K562 (cell line): ENCODE results near the gene ARHGEF26. TPM values are rescaled to one million over a fixed set of nuclear protein-coding genes. Genes with fewer than 3 reads are reported as not detected.

Experiments
- ATAC-seq: fragments of 200-7000 bp; cut with Tn5 transposase; 3 replicates; pipeline ENCODE4 v1.9.1; 2020; ENCODE audit warnings: moderate library complexity
- BruUV-seq: library from RNA; stranded (reverse); fragments of 400-500 nt; replicated peaks from 2 replicates; lab custom pipeline; 2021; lab: Mats Ljungman, UMichigan
- CTCF ChIA-PET: fragments of 300-600 bp; formaldehyde crosslinking; extraction: SDS; loops from one replicate; lab custom pipeline; 2021; ENCODE audit warnings: low intra/inter-chr PET ratio; lab: Yijun Ruan, JAX
- POLR2A ChIA-PET: fragments of 300-600, 350-650 bp; sonication (Branson Sonifier 250); formaldehyde crosslinking; extraction: SDS; loops from one replicate; lab custom pipeline; 2021; ENCODE audit warnings: antibody characterized with exemption, inconsistent platforms; lab: Yijun Ruan, JAX
- DNase-seq, 4 experiments: peaks; one replicate each; pipeline versions ENCODE4 v3.0.0 to v3.0.0-alpha.2; 2011 to 2018; ENCODE audit warnings: low spot score in 3 of 4, mixed read lengths in 3 of 4; ENCODE audit errors: extremely low read depth in 1 of 4
- FAIRE-seq: peaks from 2 replicates; lab custom pipeline; 2011; peaks lifted over from hg19 to GRCh38; lab: Jason Lieb, UNC
- H2AFZ ChIP-seq: 2 replicates; pipeline ENCODE4 v1.6.0; 2011; ENCODE audit warnings: low read depth, low read length, control low read depth, inconsistent platforms
- H3K27ac ChIP-seq: fragments of 200-600 bp; 3 replicates; pipeline ENCODE4 v1.8.0; 2011; ENCODE audit warnings: low read depth, mild to moderate bottlenecking, control low read depth, inconsistent platforms, low read length, moderate library complexity, mixed read lengths; ENCODE audit errors: extremely low read depth
- H3K27me3 ChIP-seq, 2 experiments: fragments of 300-600 bp in 1 of 2; 2 replicates in 1 of 2; 3 replicates in 1 of 2; pipeline versions ENCODE4 v1.6.0 to v1.8.0; 2011; ENCODE audit warnings: inconsistent platforms in 2 of 2, low read length in 2 of 2, mild to moderate bottlenecking in 1 of 2, mixed read lengths in 1 of 2, moderate library complexity in 1 of 2; ENCODE audit not compliant: control insufficient read depth in 2 of 2, insufficient read depth in 2 of 2
- H3K36me3 ChIP-seq: fragments of 300-600 bp; 3 replicates; pipeline ENCODE4 v1.8.0; 2011; ENCODE audit warnings: mild to moderate bottlenecking, low read length, inconsistent platforms; ENCODE audit not compliant: control insufficient read depth, insufficient read depth
- H3K4me1 ChIP-seq, 2 experiments: fragments of 200-600 bp in 1 of 2; replicated peaks in 1 of 2; 2 replicates in 1 of 2; 3 replicates in 1 of 2; pipeline versions ENCODE4 v1.5.1 to v1.8.0; 2011; ENCODE audit warnings: inconsistent platforms in 2 of 2, low read length in 2 of 2, mild to moderate bottlenecking in 1 of 2, mixed read lengths in 1 of 2, moderate library complexity in 1 of 2; ENCODE audit not compliant: control insufficient read depth in 2 of 2, insufficient read depth in 2 of 2
- H3K4me2 ChIP-seq: 2 replicates; pipeline ENCODE4 v1.6.1; 2011; ENCODE audit warnings: low read length, control low read depth, inconsistent platforms, mixed read lengths; ENCODE audit not compliant: insufficient read depth
- H3K4me3 ChIP-seq: fragments of 200-600 bp; sonication (generic), shearing (Covaris generic); 2 replicates; pipeline ENCODE4 v1.5.1; 2016; ENCODE audit warnings: control low read depth, inconsistent platforms
- H3K79me2 ChIP-seq: fragments of 200-600 bp; 3 replicates; pipeline ENCODE4 v1.8.0; 2011; ENCODE audit warnings: low read length, inconsistent platforms; ENCODE audit not compliant: control insufficient read depth, insufficient read depth
- H3K9ac ChIP-seq, 2 experiments: 2 replicates each; pipeline versions ENCODE4 v1.6.0 to v1.6.1; 2011; ENCODE audit warnings: low read depth in 2 of 2, low read length in 2 of 2, control low read depth in 1 of 2, inconsistent platforms in 1 of 2, mild to moderate bottlenecking in 1 of 2, mixed read lengths in 1 of 2; ENCODE audit not compliant: insufficient read depth in 1 of 2
- H3K9me1 ChIP-seq: one replicate; pipeline ENCODE4 v1.6.0; 2011; ENCODE audit warnings: inconsistent platforms, mild to moderate bottlenecking, low read length, moderate library complexity; ENCODE audit not compliant: control insufficient read depth, insufficient read depth
- H3K9me3 ChIP-seq: replicated peaks from 2 replicates; pipeline ENCODE4 v1.5.1; 2011; ENCODE audit warnings: low read depth, low read length, inconsistent platforms; ENCODE audit not compliant: control insufficient read depth, insufficient read depth
- H4K20me1 ChIP-seq: replicated peaks from 2 replicates; pipeline ENCODE4 v1.6.1; 2011; ENCODE audit warnings: low read length, inconsistent platforms, mixed read lengths; ENCODE audit not compliant: control insufficient read depth, insufficient read depth
- NBN ChIP-seq: fragments of 450-650 bp; IDR thresholded peaks from 2 replicates; pipeline ENCODE4 v1.6.1; 2016; ENCODE audit warnings: low read depth, mild to moderate bottlenecking
- NFYB ChIP-seq: IDR thresholded peaks from 2 replicates; pipeline ENCODE4 v1.6.1; 2011; ENCODE audit warnings: mild to moderate bottlenecking, moderate library complexity; ENCODE audit not compliant: insufficient read length; ENCODE audit errors: extremely low read depth
- TAL1 ChIP-seq: fragments of 450-650 bp; IDR thresholded peaks from 2 replicates; pipeline ENCODE4 v1.6.1; 2016; ENCODE audit warnings: mild to moderate bottlenecking
- TSC22D4 ChIP-seq: fragments of 450-650 bp; IDR thresholded peaks from 2 replicates; pipeline ENCODE4 v1.6.1; 2016; ENCODE audit warnings: missing genetic modification characterization, missing biosample characterization, control low read depth
- ZC3H11A ChIP-seq: IDR thresholded peaks from 2 replicates; pipeline ENCODE4 v1.6.1; 2012; ENCODE audit warnings: low read depth, low read length, improper control_type of control experiment
- ZNF444 ChIP-seq: fragments of 250-450 bp; sonication (Bioruptor Pico); IDR thresholded peaks from 2 replicates; pipeline ENCODE4 v1.4.0; 2020; ENCODE audit warnings: mild to moderate bottlenecking, moderate library complexity
- WGBS: fragments of 100-300 bp; shearing (Covaris generic); methylation state at CpG from one replicate; pipeline ENCODE4 v1.1.6; 2016; ENCODE audit warnings: low coverage, mixed read lengths; ENCODE audit not compliant: insufficient coverage; ENCODE audit errors: missing lambda C conversion rate; 5-methylcytosine and 5-hydroxymethylcytosine counted together
- in situ Hi-C: fragments of 300-500 bp; cut with MboI; formaldehyde crosslinking; loops from 4 replicates; pipeline ENCODE4 v1.15.0; 2018; ENCODE audit warnings: inconsistent platforms, mixed read lengths
- intact Hi-C: fragments of 100-400 bp; cut with micrococcal nuclease; formaldehyde crosslinking; loops from 2 replicates; pipeline ENCODE4 v1.14.2; 2022
- polyA plus RNA-seq, 8 experiments: library from polyadenylated mRNA; depleted of rRNA in 4 of 8; stranded (reverse) in 5 of 8; unstranded in 3 of 8; fragments of >200 nt; fragmentation: Nextera tagmentation in 2 of 8; fragmentation: Illumina TruSeq in 1 of 8; extraction: Ambion mirVana in 2 of 8; extraction: Trizol in 1 of 8; gene quantifications; 2 replicates each; pipeline versions ENCODE4 v1.2.1 to v1.2.3, GENCODE V29; 2011 to 2014; ENCODE audit warnings: inconsistent platforms in 1 of 8, missing spikeins in 1 of 8
- total RNA-seq, 7 experiments: library from RNA; depleted of rRNA in 6 of 7; stranded (reverse); fragments of >200 nt in 6 of 7; fragmentation: Illumina TruSeq in 2 of 7; extraction: Trizol in 2 of 7; gene quantifications; 2 replicates each; pipeline versions ENCODE4 v1.2.1 to v1.2.3, GENCODE V29; 2011 to 2021; ENCODE audit warnings: low replicate concordance in 1 of 7
- TF ChIP-seq, protein P1 (sequence below): fragments of 450-650 bp; IDR thresholded peaks from one replicate; pipeline ENCODE4 v1.6.1; 2018; ENCODE audit warnings: mild to moderate bottlenecking, moderate library complexity; ENCODE audit not compliant: partially characterized antibody
- TF ChIP-seq, protein P2 (sequence below): sonication (generic); formaldehyde crosslinking; IDR thresholded peaks from 2 replicates; pipeline ENCODE4 v1.8.1; 2023; ENCODE audit warnings: mild to moderate bottlenecking, missing genetic modification reagents
- TF ChIP-seq, protein P3 (sequence below): fragments of 450-650 bp; formaldehyde crosslinking; IDR thresholded peaks from 2 replicates; pipeline ENCODE4 v1.4.0; 2022; ENCODE audit warnings: missing genetic modification characterization

The ARHGEF26 gene
- total and polyA plus RNA-seq, 9 of the 15 experiments (the other 6 are each of a cell fraction or from before 2014, with no cell fraction given): 0.01 to 0.11 (median 0.04) TPM; not detected in 2

DNA sequence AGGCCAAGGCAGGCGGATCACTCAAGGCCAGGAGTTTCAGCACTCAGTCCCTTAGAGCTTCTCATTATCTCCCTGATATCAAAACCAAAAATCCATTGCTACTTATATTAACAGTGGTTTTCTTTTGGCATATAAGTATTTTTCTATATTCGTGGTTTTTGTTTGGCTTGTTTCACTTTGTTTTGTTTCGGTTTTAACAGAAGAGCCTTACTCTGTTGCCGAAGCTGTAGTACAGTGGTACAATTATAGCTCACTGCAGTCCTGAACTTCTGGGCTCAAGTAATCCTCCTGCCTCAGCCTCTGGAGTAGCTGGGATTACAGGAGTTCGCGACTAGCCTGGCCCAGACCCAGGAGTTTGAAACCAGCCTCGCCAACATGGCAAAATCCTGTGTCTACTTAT lies 42.5 kb upstream of the ARHGEF26 start:
- no peak for DNase-seq
- TF ChIP-seq, protein P1, sequence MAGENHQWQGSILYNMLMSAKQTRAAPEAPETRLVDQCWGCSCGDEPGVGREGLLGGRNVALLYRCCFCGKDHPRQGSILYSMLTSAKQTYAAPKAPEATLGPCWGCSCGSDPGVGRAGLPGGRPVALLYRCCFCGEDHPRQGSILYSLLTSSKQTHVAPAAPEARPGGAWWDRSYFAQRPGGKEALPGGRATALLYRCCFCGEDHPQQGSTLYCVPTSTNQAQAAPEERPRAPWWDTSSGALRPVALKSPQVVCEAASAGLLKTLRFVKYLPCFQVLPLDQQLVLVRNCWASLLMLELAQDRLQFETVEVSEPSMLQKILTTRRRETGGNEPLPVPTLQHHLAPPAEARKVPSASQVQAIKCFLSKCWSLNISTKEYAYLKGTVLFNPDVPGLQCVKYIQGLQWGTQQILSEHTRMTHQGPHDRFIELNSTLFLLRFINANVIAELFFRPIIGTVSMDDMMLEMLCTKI: no peak
- TF ChIP-seq TSC22D4 (tag): no peak
- TF ChIP-seq, protein P2, sequence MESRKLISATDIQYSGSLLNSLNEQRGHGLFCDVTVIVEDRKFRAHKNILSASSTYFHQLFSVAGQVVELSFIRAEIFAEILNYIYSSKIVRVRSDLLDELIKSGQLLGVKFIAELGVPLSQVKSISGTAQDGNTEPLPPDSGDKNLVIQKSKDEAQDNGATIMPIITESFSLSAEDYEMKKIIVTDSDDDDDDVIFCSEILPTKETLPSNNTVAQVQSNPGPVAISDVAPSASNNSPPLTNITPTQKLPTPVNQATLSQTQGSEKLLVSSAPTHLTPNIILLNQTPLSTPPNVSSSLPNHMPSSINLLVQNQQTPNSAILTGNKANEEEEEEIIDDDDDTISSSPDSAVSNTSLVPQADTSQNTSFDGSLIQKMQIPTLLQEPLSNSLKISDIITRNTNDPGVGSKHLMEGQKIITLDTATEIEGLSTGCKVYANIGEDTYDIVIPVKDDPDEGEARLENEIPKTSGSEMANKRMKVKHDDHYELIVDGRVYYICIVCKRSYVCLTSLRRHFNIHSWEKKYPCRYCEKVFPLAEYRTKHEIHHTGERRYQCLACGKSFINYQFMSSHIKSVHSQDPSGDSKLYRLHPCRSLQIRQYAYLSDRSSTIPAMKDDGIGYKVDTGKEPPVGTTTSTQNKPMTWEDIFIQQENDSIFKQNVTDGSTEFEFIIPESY (CRISPR knock-in tag): no peak
- TF ChIP-seq TAL1: no peak
- no peak for TF ChIP-seq NFYB
- no peak for TF ChIP-seq NBN
- no peak for TF ChIP-seq ZC3H11A
- no peak for TF ChIP-seq ZNF444 (CRISPR knock-in tag)
- TF ChIP-seq, protein P3, sequence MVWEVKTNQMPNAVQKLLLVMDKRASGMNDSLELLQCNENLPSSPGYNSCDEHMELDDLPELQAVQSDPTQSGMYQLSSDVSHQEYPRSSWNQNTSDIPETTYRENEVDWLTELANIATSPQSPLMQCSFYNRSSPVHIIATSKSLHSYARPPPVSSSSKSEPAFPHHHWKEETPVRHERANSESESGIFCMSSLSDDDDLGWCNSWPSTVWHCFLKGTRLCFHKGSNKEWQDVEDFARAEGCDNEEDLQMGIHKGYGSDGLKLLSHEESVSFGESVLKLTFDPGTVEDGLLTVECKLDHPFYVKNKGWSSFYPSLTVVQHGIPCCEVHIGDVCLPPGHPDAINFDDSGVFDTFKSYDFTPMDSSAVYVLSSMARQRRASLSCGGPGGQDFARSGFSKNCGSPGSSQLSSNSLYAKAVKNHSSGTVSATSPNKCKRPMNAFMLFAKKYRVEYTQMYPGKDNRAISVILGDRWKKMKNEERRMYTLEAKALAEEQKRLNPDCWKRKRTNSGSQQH (CRISPR knock-in tag): no peak
- H4K20me1 ChIP-seq: no peaks in the 10 kb centered on the region; the same call in 1 of the 2 replicates
- H3K4me3 ChIP-seq: no peak overlapping the region
- no peak overlapping the region for H2AFZ ChIP-seq
- no peaks in the 10 kb centered on the region for H3K79me2 ChIP-seq
- ChIA-PET CTCF (no interaction called here), POLR2A (no interaction called here)
- H3K27ac ChIP-seq: no peak overlapping the region
- no peaks in the 10 kb centered on the region for H3K36me3 ChIP-seq
- H3K9me1 ChIP-seq: no peaks in the 10 kb centered on the region
- H3K4me1 ChIP-seq: no peaks in the 10 kb centered on the region
- no peak overlapping the region for H3K4me2 ChIP-seq
- intact Hi-C loops: no loop called here
- no peaks in the 10 kb centered on the region for H3K9me3 ChIP-seq
- no TSS peak for BruUV-seq
- H3K27me3 ChIP-seq: no peaks in the 10 kb centered on the region
- in situ Hi-C loops: no loop called here
- no peak for FAIRE-seq
- no peak overlapping the region for H3K9ac ChIP-seq
- ATAC-seq: no peak
- WGBS: 0% methylated on average over 7 of the region's 7 CpGs
